ENCODE data around the gene P2RY1. TPM values are rescaled to one million over a fixed set of nuclear protein-coding genes. Genes with fewer than 3 reads are reported as not detected.
"Not testable (repeated sequence)": the region's sequence is repeated elsewhere in the genome, so short reads cannot be mapped to it uniquely, and the experiment has no call there.

P2RY1 gene
- total RNA-seq, 1 experiment from 2014 or later = 1.0 TPM

DNA sequence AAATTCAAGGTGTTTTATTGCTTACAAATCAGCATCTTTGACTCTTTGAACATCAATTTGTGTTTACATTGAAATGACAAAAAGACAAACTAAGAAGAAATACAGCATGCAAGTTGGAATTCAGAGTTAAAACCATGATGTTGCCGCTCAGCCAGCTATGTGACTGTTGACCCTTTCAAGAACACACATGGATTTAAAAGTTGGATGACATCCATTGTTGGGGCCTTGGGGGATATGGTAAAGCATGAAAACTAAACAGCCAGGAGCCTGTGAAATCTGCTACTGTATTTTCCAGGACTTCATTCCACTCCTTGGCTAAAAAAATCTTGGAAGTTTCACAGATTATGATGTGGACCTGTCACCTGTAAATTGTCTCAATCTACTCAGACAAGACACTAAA, 4.6 kb downstream of the P2RY1 start:
- DNase-seq (ENCODE audit: low spot score) = no peak

DNA sequence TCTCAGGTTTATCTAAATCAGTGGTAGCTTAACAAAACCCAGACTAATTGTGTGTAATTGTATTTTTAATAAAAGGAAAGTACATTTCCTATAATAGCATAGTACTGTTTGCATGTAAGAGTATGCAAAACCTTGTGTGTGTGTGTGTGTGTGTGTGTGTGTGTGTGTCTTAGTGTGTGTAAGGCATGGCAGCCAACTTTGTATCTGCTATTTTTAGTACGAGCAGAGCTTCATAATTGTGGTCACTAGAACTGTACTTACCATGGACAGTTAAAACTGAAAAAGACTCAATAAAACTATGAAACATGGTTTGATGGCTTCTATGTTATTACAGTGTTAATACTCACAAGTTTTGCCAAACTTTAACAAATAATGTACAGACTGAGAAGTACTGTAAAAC, 6.2 kb downstream of the P2RY1 start:
- no peak for DNase-seq (ENCODE audit: low spot score)

DNA sequence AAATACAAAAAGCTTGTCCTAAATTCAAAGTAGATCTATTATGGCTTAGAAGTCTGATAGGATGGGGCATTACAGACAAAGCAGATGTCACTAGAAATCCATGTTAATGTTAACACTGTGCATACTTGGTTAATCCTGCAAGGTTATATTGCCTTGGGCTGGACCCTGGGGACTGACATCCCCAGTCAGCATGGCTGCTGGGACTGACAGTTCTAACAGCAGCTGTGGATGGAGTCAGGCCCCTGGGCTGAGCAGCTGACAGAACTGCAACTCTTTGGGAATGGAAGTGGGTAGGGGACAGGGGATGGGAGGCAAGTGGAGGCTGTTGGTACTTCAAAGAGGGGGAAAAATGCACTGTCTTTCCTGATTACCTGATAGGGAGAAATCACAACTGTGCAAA, 7.5 kb downstream of the P2RY1 start:
- no peak for DNase-seq (ENCODE audit: low spot score)

DNA sequence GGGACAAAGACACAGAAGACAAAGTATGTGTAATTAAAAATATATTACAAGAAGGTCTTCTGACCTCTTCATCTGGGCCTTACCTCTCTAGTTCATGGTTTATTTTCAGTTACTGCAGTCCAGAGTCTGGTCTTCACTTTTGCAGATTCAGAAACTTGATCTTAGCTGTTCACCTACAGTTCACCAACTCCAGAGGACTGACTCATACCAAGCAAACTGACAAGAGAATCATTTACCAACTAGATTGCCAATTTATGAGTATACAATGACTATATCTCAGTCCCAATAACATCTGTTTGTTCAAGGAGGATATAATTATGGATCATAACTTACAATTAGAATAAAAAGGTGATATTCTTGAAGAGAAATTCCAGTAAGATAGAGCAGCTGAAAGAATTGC, 9.0 kb downstream of the P2RY1 start:
- DNase-seq (ENCODE audit: low spot score) = no peak

DNA sequence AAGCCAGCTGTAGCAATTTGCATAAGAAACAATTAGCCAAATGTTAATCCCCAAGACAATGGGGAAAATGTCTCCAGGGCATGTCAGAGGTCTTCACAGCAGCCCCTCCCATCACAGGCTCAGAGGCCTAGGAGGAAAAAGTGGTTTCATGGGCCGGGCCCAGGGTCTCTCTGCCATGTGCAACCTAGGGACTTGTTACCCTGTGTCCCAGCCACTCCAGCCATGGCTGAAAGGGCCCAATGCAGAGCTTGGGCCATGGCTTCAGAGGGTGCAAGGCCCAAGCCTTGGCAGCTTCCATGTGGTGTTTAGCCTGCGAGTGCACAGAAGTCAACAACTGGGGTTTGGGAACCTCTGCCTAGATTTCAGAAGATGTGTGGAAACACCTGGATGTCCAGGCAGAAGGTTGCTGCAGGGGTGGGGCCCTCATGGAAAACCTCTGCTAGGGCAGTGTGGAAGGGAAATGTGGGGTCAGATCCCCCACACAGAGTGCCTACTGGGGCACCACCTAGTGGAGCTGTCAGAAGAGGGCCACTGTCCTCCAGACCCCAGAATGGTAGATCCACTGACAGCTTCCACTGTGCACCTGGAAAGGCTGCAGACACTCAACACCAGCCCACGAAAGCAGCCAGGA, 11.8 kb downstream of the P2RY1 start:
- DNase-seq (ENCODE audit: low spot score) = not testable (repeated sequence)

GRCh38 chr3:152847599-152847998, 12.7 kb downstream of the P2RY1 start:
- DNase-seq (ENCODE audit: low spot score) = not testable (repeated sequence)

DNA sequence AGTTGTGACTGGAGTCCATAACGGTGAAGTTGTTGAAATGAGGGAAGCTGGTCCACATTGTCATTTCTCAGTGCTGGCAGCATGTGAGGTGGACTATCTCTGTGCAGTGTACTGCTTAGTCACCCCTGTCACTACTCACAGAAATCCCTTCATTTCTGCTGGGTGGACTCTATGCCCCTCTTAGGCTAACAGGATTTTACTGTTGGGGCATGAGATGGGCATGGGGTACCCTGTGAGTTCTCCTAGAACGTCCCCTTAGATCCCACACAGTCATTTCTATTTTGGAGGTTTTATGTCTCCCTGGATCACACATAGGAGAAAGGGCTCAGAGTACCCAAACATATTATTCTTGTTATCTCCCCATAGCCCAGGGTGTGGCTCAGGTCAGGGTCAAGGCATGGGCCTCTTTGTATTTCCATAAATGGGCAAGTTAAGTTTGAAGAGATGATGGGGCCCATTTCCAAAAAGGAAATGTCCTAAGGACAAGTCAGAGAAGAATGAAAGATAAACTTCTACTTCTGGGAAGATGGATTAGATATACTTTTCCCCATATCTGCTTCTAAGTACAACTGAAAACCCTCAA, 15.2 kb downstream of the P2RY1 start:
- no peak for DNase-seq (ENCODE audit: low spot score)

DNA sequence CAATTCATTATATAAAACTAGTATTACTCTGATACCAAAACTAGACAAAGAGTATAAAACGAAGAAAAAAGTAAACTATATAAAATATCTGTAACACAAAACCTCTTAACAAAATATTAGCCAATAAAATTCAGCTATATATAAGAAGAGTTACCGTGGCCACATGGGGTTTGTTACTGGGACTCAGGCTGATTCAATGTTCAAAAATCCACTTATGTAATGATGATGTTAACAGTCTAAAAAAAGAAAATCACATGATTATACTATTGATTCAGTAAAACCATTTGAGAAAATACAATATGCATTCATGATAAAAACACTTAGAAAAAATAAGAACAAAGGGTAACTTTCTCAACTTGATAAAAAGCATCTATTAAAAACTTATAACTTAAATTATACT, 18.3 kb downstream of the P2RY1 start:
- DNase-seq (ENCODE audit: low spot score) = no peak

DNA sequence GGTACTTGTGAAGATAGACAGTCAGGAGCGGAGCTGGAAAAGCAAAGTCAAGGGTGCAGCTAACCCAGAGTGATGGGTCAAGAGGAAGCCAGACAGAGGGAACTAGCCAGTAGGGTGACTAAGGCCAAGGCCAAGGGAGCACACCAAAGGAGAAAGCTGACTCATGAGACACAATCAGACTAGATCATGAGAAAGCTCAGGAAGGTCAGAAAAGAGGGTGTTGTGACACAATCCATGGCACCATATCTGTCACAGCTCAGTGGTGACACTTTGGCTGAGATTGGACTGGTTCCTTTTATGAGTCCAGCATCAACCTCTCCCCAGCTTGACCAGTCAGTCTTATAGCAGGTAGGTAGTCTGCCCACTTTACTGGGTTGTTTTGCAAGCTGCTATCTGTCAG, 22.2 kb downstream of the P2RY1 start:
- DNase-seq (ENCODE audit: low spot score) = no peak

GRCh38 chr3:152858170-152858800, 23.4 kb downstream of the P2RY1 start:
- DNase-seq (ENCODE audit: low spot score) = no peak

DNA sequence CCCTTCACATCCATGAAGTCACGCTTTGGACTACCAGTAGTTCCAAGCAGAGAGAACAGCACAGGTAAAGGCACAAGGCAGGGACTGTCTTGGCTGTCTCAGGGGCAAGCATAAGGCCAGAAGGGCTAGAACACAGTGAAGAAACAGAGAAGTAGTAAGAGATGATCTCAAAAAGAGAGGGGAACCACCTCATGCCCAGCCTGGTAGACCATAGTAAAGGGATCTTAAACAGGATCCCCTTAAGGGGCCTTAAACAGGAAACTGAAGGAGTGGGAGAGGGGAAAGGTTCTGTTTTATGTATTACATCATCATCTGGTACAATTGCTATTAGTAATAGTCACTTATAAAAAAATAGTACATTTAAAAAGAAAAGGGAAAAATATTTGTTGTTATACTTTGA, 25.8 kb downstream of the P2RY1 start:
- no peak for DNase-seq (ENCODE audit: low spot score)

- DNase-seq (ENCODE audit: low spot score) = no peak
These were observed 30.8 kb downstream of the P2RY1 start for GRCh38 chr3:152865668-152866245.

DNA sequence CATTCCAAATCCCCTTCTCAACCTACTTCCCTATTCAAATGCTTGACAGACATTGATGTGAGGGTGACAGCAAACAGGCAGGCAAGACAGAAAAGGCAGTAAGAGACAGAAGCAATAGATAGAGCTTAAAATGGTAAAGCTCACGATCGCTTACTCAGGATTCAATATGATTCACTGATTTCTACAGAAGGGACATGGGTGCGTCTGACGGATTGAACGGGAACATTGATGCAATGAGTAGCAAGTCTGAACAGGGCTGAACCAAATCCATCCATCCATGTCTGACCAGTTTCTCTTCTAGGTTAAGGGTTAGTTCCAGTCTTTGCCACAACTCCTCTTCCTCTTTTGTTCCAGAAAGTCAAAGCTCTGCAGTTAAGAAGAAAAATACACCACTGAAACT, 35.1 kb downstream of the P2RY1 start:
- no peak for DNase-seq (ENCODE audit: low spot score)

DNA sequence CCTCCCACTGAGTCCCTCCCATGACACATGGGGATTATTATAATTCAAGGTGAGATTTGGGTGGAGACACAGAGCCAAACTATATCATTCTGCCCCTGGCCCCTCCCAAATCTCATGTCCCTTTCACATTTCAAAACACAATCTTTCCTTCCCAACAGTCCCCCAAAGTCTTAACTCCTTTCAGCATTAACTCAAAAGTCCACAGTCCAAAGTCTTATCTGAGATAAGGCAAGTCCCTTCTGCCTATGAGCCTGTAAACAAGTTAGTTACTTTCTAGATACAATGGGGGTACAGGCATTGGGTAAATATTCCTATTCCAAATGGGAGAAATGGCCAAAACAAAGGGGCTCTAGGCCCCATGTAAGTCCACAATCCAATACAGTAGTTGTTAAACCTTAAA, 38.4 kb downstream of the P2RY1 start:
- not testable (repeated sequence) for DNase-seq (ENCODE audit: low spot score)

DNA sequence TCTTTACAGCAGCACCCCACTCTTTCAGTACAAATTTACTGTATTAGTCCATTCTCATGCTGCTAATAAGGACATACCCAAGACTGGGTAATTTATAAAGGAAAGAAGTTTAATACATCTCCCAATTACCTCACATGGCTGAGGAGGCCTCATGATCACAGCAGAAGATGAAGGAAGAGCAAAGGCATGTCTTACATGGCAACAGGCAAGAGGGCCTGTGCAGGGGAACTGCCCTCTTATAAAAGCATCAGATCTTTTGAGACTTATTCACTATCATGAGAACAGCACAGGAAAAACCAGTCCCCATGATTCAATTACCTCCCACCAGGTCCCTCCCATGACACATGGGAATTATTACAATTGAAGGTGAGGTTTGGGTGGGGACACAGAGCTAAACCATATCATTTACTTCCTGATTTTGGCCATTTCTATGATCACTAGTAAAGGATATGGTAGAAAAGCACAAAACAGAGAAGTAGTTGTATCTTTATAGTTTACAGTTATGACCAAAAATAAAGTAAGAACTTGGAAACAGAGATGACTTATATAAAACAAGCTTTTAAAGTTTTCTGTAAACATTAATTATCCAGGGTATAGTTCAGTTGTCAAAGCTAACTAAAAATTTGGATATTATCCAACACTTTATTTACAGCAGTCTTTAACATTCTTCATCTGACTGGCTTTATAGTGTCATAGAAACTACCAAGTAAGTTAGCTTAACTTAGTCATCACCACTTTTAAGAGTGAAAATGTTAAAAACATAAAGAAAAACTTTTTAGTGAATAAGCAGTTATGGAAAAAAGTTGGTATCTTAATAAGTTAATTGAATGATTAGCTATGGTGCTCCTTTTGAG, 40.2 kb downstream of the P2RY1 start:
- DNase-seq (ENCODE audit: low spot score) = peak; percentile 37

- DNase-seq (ENCODE audit: low spot score) = no peak
These were observed 44.3 kb downstream of the P2RY1 start for GRCh38 chr3:152879130-152879789.

- DNase-seq (ENCODE audit: low spot score) = no peak
These were observed 44.9 kb downstream of the P2RY1 start for GRCh38 chr3:152879790-152880174.

- no peak for DNase-seq (ENCODE audit: low spot score)
These were observed 50.1 kb downstream of the P2RY1 start for GRCh38 chr3:152885076-152885475.

Data from HT-29 (cell line).